GM19035 (cell line): ENCODE measurements around the gene NCEH1.
"Not testable (repeated sequence)": the region's sequence is repeated elsewhere in the genome, so short reads cannot be mapped to it uniquely, and the experiment has no call there.

ENCODE experiments used
- ATAC-seq: cut with Tn5 transposase; IDR thresholded peaks from one replicate; pipeline ENCODE4 v1.9.1; 2021; ENCODE audit not compliant: unreplicated experiment

The NCEH1 gene

GRCh38 chr3:172614340-172615274 lies 96.3 kb downstream of the NCEH1 start:
- ATAC-seq, result no peak

- ATAC-seq, result no peak
These were observed 97.0 kb downstream of the NCEH1 start for GRCh38 chr3:172613845-172614244.

- ATAC-seq, result no peak
These were observed 97.8 kb downstream of the NCEH1 start for GRCh38 chr3:172612871-172613678.

- ATAC-seq, result no peak
These were observed 101.1 kb downstream of the NCEH1 start for GRCh38 chr3:172609750-172610149.

GRCh38 chr3:172608575-172608974 lies 102.3 kb downstream of the NCEH1 start:
- ATAC-seq, result no peak

- no peak for ATAC-seq
These were observed 103.4 kb downstream of the NCEH1 start for GRCh38 chr3:172607305-172608121.

GRCh38 chr3:172606021-172606420 lies 104.8 kb downstream of the NCEH1 start:
- no peak for ATAC-seq

GRCh38 chr3:172604895-172605646 lies 105.8 kb downstream of the NCEH1 start:
- no peak for ATAC-seq

- ATAC-seq, result no peak
These were observed 109.6 kb downstream of the NCEH1 start for GRCh38 chr3:172601066-172601832.

- ATAC-seq, result no peak
These were observed 110.2 kb downstream of the NCEH1 start for GRCh38 chr3:172600644-172601065.

GRCh38 chr3:172598904-172599303 lies 112.0 kb downstream of the NCEH1 start:
- no peak for ATAC-seq

GRCh38 chr3:172596394-172596706 lies 114.5 kb downstream of the NCEH1 start:
- ATAC-seq, result no peak

- peak; percentile 48 for ATAC-seq
These were observed 115.0 kb downstream of the NCEH1 start for GRCh38 chr3:172595664-172596393.

- ATAC-seq, result not testable (repeated sequence)
These were observed 115.8 kb downstream of the NCEH1 start for GRCh38 chr3:172594900-172595663.

- ATAC-seq, result no peak
These were observed 117.8 kb downstream of the NCEH1 start for GRCh38 chr3:172592898-172593669.

- peak; percentile 84 for ATAC-seq
These were observed 118.7 kb downstream of the NCEH1 start for GRCh38 chr3:172591876-172592771.
